NAMALWA (cell line): ENCODE measurements around the gene PRL.

Experiments used
- DNase-seq: peaks from one replicate; pipeline ENCODE4 v3.0.0-alpha.2; 2015; ENCODE audit warnings: low spot score

Gene PRL

GRCh38 chr6:22296936-22297335 lies at the start of gene PRL:
Gene PRL, minus strand, starts transcription at chr6:22297036. Its CDS starts 54 bp downstream, at chr6:22296982.
- DNase-seq, result no peak

DNA sequence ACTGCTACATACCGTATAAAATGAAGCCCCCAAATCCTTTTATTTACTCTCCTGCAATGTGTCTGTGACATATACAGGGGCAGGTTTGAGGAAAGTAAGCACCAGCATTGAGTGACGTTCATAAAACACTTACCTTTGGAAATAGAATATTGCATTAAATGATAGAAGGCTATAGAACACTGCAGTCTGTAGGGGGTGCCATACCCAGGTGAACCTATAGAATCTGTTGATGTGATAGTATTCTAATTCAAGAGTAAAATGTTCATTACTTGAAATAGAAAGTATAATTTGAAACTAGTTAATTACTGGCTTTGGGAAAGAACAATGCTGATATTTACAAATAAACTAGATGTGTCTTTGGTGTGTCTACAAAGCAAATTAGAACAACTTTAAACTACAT lies 47.0 kb upstream of the PRL start:
- DNase-seq, result no peak

GRCh38 chr6:22334778-22335177 lies 37.9 kb upstream of the PRL start:
- DNase-seq, result no peak

DNA sequence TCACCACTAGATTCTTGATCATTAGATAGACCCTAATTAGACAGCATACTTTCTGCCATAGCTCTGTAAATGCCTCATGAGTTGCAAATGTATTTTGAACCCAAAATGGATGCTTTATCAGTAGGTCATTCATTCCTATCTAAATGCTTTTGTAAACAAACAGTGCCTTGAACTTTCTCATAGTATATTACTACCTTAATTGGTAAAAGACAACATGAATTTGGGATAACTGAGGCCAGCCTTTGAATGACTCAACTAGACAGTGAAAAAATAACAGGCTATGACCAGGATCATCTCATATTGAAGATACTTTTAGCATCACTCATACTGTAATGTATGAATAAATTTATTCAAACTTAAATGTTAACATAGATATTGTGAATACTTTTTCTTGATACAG lies 37.0 kb upstream of the PRL start:
- no peak for DNase-seq

DNA sequence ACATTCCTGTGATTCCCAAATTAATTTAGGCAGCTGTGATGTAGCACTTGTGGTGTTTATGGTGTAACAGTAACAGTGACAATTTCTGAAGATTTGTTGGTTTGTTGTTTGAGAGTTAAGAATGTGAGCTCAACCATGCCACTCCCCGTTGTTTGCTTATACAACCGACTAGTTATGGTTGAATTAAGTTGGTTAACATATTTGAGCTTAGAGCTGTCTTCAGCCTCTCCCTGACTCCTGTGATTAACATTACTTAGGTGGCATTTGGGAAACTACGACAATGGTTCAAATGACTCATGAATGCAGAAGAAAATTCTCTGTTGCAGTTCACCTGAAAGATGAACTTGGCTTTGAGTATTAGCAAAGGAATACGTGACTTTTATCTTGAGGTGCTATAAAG lies 35.9 kb upstream of the PRL start:
- no peak for DNase-seq

DNA sequence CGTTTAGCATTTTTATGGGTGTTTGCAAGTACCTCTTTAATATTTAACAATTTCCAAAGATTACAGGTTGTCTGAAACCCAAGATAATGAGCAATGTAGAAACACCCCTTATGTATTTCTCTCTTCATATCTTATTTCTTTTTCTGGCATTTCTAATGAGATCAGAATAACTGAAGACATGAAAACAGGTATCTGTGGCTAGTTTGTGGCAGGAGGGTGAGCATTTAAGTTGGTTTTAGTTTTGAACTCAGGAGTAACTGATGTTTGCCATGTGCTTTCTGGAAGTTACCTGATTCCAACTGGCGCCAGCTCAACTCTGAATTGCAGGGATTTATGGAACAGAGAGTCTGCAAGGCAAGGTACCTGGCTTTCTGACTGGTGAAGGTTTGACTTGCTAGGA lies 35.4 kb upstream of the PRL start:
- DNase-seq, result no peak

- no peak for DNase-seq
Measured at GRCh38 chr6:22330941-22331340, 34.1 kb upstream of the PRL start.

DNA sequence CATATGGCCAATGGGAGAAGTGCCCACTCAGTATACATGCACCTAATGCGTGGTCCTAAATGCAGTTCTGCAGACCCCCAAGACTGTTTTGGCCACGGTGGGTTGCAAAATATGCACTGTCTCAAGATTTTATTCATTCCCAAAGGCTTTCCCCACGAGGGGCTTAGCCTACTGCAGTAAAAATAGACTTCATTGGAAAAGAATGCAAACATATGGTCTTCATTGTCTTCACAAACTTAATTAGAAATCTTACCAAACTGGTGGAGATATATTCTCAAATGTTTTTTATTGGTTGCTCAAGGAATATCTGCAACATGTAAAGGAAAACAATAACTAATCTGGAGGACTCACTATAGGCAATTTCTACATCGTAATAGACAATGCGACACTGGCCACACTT lies 31.6 kb upstream of the PRL start:
- no peak for DNase-seq

DNA sequence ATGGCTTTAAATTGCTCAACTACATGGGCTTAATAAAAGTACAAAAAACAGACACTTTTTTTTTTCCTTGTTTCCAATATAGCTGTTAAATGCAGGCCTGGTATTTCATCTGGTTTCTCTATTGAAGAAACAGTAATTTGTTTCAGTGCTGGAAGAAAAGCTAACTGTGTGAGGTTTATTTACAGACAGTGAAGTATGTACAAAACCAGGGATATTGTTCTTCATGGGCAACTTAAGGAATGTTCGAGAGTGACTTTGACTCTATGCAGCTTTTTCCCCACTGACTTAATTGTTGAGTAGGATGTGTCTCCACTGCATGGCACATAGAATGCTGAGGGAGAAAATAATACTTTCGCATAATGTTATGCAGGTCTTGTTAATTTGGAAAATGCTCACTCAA lies 31.0 kb upstream of the PRL start:
- DNase-seq, result no peak

DNA sequence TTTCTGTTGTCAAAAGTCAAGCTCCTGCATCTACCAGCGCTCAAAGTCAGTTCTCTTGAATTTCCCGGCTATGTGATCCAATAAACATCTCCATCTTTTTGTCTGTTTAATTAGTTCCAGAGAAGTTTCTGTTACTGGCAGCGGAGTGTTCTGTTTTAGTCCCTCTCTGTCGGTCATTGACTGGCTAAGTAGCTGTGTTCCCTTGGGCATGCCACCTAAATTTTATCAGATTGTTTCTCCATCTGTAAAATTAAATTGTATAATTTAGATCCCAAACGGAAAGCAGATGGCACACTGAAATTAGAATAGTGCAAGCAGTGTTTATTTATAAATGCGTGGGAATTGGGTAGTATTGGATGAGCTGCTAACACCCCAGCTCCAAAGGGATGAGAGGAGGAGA lies 29.7 kb upstream of the PRL start:
- DNase-seq, result no peak

- DNase-seq, result no peak
Measured at GRCh38 chr6:22325481-22325880, 28.6 kb upstream of the PRL start.

DNA sequence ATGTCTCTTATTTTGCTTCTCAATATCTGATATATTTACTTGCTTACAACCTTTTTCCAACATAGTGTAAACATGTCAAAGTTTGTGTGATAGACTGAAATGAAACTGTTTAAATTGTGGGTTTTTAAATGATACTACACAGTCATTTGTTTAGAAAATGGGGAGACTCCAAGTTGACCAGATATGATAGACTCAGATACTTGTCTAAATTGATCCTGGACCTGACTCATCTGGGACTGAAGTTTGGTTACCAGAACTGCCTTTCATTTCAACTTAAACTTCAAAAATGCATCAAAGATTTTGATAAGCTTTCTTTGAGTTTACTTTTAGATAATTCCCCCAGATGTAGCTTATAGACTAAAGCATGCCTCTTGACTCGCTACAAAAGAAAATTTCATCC lies 27.0 kb upstream of the PRL start:
- no peak for DNase-seq

DNA sequence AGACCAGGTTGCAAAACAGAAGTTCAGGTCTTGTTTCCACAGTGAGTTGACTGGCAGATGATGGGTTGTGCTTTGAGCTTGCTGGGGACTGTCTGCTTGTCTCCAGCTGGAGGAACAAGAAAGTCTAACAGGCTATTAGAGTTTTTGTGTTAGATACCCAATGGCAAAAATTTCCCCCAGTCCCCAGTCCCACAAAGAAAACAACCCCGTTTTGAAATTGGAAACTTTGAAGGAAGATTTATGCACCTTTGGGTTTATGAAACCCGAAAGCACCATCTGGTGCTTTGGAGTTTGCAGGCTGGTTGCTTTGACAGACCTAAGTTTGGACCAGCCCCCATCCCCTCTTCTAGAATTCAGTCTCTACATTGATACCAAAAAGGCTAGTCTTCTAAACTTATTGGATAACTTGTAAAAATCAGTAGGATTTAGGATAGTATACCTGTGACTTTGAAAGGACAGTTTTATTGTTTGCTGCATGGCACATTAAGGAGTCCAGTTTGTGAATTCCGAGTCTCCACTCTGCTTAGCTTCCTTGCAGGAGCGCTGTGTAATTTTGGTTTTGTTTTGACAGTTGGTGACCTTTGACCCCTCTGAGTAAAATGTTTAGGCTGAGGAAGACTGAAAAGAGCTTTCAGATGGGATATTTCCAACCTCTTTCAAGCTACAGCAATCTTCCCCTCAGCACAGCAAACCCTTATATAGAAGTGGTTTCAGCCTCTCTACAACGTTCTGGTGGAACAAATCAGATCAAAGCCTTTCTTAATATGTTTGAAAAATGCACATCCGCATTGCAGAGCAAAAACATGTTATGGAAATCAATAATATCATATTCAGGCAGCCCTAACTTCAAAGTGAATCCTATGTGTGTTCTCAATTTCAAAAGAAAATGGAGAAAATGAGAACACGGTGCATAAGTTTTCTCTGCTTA lies 25.5 kb upstream of the PRL start:
- DNase-seq, result no peak

DNA sequence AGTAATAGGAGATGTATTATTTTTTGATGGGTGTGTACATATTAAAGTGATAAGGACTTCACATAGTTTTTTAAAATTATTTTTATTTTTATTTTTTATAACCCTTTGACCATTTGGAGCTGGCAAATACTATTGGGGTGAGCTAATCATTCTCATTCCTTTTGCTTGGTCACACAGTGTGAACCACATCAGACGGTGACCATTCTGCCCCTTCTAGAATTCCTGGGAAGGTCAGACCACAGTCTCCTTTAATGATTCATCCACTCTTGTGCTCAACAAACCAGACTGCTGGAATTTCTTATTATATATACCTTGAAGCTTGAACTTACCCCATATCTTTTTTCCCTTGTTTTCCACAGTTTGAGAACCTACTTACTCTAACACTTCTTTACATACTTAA lies 23.9 kb upstream of the PRL start:
- no peak for DNase-seq

DNA sequence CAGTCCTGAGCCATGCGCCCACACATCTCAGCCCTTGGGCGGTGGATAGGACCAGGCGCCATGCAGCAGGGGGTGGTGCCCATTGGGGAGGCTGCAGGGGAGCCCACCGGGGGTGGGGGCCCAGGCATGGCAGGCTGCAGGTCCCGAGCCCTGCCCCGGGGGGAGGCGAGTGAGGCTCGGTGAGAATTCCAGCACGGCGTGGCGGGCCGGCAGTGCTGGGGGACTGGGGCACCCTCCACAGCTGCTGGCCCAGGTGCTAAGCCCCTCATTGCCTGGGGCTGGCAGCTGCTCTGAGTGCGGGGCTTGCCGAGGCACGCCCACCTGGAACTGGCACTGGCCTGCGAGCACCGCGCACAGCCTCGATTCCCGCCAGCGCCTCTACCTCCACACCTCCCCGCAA lies 21.6 kb upstream of the PRL start:
- no peak for DNase-seq

GRCh38 chr6:22313796-22314195 lies 17.0 kb upstream of the PRL start:
- DNase-seq, result no peak

DNA sequence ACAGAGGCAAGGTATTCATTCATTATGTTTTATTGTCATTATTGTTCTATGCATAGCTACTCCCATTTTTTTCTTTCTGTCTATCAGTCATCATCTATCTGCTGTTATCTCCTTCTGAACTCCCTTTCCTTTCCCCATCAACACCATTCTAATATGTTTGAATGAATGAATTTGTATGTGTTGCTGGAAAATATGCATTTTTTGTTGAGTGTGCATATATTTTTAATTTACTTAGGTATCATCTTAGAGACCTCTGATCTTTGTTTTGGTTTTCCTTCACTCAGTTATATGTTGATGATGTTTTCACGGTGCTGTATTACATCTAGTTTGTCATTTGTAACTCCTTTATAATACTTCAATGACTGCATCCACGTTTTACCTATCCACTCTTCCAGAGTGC lies 12.1 kb upstream of the PRL start:
- no peak for DNase-seq

DNA sequence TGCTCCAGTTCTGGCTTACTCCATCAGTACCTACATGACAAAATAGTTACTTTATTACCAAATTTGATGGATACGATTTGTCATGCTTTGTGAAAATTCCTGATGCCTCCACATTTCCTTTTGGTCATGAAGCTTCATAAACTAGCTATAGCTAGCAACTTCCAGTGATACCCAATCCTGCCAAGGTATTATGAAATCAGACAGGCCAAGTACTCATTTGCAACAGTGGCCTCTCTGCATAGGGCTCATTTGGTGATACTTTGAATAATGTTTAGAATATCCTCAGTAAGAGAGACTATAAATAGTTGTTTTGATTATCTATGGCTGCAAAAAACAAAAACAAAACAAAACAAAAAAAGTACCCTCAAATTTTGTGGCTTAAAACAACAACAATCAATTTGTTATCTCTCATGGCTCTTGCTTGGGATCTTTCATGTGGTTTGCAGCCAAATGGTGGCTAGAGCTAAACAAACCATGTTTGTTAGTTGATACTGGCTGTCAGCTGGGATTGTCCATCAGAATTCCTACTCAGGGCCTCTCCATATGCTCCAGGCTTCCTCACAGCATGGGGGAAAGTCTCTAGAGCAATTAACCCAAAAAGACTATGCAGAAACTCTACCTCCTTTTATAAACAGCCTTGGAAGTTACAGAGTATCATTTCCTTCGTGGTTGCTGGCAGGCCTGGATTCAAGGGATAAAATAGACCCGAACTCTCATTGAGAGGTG lies 10.1 kb upstream of the PRL start:
- no peak for DNase-seq

GRCh38 chr6:22302838-22303237 lies 6.0 kb upstream of the PRL start:
- no peak for DNase-seq

DNA sequence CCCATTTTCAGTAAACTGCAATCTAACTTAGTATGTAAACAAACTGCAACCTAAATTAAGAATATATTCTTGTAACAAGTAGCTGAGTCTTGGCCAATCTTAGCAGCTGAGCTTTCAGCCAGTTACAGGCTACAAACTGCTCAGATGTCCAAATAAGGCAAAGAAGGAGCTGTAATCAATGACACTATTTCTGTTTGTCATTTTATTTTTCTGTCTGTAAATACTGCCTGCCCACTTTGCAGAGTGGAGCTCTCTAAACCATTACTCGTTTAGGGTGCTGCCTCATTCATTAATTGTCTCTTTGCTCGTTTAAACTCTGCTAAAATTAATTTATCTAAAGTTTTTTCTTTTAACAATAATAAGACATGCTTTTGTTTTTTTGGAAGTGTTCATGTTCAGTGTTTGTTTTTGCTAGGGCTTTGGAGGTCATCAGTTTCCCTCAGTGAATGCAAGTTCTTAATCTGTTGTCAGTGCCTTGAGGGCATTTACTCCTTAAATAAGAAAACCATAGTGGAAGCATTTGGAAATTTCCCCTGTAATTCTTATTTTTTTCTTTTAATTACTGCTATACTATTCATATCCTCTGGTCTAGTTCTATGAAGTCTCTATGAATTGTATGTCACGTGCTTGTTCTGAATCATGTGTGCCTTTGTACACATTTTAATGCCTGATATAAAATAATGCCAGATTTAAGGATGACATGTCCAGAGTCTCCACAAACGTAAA lies 3.6 kb upstream of the PRL start:
- DNase-seq, result no peak

- DNase-seq, result no peak
Measured at GRCh38 chr6:22298475-22298890, 1.6 kb upstream of the PRL start.

GRCh38 chr6:22296067-22296466 lies 769 bp downstream of the PRL start:
- no peak for DNase-seq

DNA sequence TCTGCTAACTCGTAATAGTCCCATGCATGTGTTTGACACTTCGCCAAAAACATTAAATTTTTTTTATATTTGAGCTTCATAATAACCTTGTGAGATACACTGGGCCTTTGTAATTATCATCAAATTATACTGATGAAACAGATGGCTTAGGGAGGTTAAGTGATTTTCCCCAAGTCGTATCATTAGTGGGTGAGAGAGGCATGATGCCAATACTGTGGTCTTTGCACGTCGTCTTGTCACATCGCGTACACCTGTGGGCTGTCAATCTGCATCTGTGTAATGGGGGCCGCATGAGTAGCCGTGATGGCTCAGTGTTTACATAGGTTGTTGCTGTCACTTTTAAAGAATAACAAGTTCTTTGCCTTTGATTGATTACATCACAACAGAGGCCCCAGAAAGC lies 1.7 kb downstream of the PRL start:
- no peak for DNase-seq
